HEK293T (cell line): ENCODE results near the gene TBC1D22A.

ENCODE experiments used
- ARNT ChIP-seq: fragments of 450-650 bp; IDR thresholded peaks from 2 replicates; pipeline ENCODE4 v1.6.1; 2017; ENCODE audit warnings: mild to moderate bottlenecking
- BHLHE40 ChIP-seq: fragments of 450-650 bp; IDR thresholded peaks from 2 replicates; pipeline ENCODE4 v1.6.1; 2016; ENCODE audit warnings: mild to moderate bottlenecking, moderate library complexity, borderline replicate concordance
- ELF4 ChIP-seq: fragments of 450-650 bp; IDR thresholded peaks from 2 replicates; pipeline ENCODE4 v1.6.1; 2017; ENCODE audit warnings: antibody characterized with exemption
- FOXK2 ChIP-seq: fragments of 450-650 bp; IDR thresholded peaks from 2 replicates; pipeline ENCODE4 v1.6.1; 2016; ENCODE audit warnings: mild to moderate bottlenecking
- HDGF ChIP-seq: fragments of 450-650 bp; IDR thresholded peaks from 2 replicates; pipeline ENCODE4 v1.6.1; 2017; ENCODE audit warnings: antibody characterized with exemption, borderline replicate concordance
- L3MBTL2 ChIP-seq: fragments of 450-650 bp; conservative IDR thresholded peaks from 2 replicates; pipeline ENCODE4 v1.6.1; 2016; ENCODE audit warnings: mild to moderate bottlenecking
- LEF1 ChIP-seq: fragments of 450-650 bp; IDR thresholded peaks from 2 replicates; pipeline ENCODE4 v1.6.1; 2017; ENCODE audit warnings: mild to moderate bottlenecking, borderline replicate concordance
- NFRKB ChIP-seq: fragments of 450-650 bp; IDR thresholded peaks from 2 replicates; pipeline ENCODE4 v1.6.1; 2016; ENCODE audit warnings: mild to moderate bottlenecking, moderate library complexity
- SP1 ChIP-seq: fragments of 450-650 bp; IDR thresholded peaks from 2 replicates; pipeline ENCODE4 v1.6.1; 2017
- SUZ12 ChIP-seq: fragments of 450-650 bp; IDR thresholded peaks from 2 replicates; pipeline ENCODE4 v1.6.1; 2016; ENCODE audit warnings: mild to moderate bottlenecking

DNA sequence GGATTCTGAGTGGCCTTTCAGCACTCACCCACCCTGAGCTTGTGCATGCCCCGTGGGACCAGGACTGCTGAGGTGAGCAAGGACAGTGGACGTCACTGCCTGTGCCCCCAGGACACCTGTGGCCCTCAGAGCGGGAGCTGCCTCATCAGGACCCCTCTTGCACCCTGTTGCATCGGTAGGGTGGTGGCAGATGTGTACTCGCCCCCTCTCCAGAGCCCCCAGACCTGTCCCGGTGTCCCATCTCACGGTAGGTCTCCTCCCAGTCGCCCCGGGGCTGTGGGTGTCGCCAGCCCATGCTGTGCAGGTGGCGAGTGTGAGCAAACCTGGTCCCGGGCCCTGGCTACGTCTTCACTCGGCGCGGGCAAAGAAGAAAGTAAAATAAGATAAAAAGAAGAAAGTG, 374.2 kb downstream of the TBC1D22A start:
- TF ChIP-seq SP1 (no peak), L3MBTL2 (no peak), FOXK2 (no peak), SUZ12 (no peak), LEF1 (no peak), ELF4 (no peak), BHLHE40 (no peak), NFRKB (no peak), HDGF (no peak), ARNT (no peak)
